Peyer's patch (tissue), 4 donors: ENCODE results near the gene GLA.

Experiments used
- CTCF ChIP-seq, 6 experiments: fragments of 450-650 bp in 4 of 6; fragments of 200-600 bp in 2 of 6; sonication (generic) in 1 of 6; IDR thresholded peaks; one replicate each; pipeline ENCODE4 v1.5.1; 2017 to 2019; ENCODE audit warnings: antibody characterized with exemption in 6 of 6, mild to moderate bottlenecking in 3 of 6, moderate library complexity in 1 of 6
- POLR2A ChIP-seq, 2 donors: fragments of 450-650 bp; IDR thresholded peaks; one replicate each; pipeline ENCODE4 v1.5.1; 2017; ENCODE audit warnings: antibody characterized with exemption in 2 of 2, mild to moderate bottlenecking in 2 of 2, moderate library complexity in 2 of 2

- TF ChIP-seq CTCF (IDR thresholded peaks at IDR 0.05) (no peak), POLR2A (IDR thresholded peaks at IDR 0.05) (no peak)
Observed at GRCh38 chrX:101452056-101452455, 44.3 kb upstream of the GLA start.
